Measurements from ENCODE around the gene UQCRFS1.

GRCh38 chr19:29247872-29248271 lies 34.9 kb upstream of the UQCRFS1 start:
- TF ChIP-seq CTCF (IDR thresholded peaks at IDR 0.05) (no peak), EZH2 (IDR thresholded peaks at IDR 0.05; ENCODE audit: borderline replicate concordance, insufficient read depth, low read depth, low read length, poor library complexity, severe bottlenecking) (no peak)

All from B cell (primary cell).